HAP-1 (cell line): ENCODE results near the gene ERO1A.

Source experiments
- DNase-seq, 2 experiments: peaks; one replicate each; pipeline ENCODE4 v3.0.0-alpha.2; 2016 to 2020; ENCODE audit warnings: low spot score in 2 of 2
- H3K27me3 ChIP-seq: fragments of 250-450 bp; sonication (Bioruptor Pico); 2 replicates; pipeline ENCODE4 v1.5.1; 2020; ENCODE audit warnings: low read depth, mild to moderate bottlenecking, moderate library complexity
- H3K36me3 ChIP-seq: fragments of 250-450 bp; sonication (Bioruptor Pico); replicated peaks from 2 replicates; pipeline ENCODE4 v1.5.1; 2020; ENCODE audit warnings: mild to moderate bottlenecking
- H3K4me1 ChIP-seq: fragments of 250-450 bp; sonication (Bioruptor Pico); 2 replicates; pipeline ENCODE4 v1.5.1; 2020; ENCODE audit warnings: mild to moderate bottlenecking
- H3K4me3 ChIP-seq: fragments of 250-450 bp; sonication (Bioruptor Pico); 2 replicates; pipeline ENCODE4 v1.5.1; 2020; ENCODE audit warnings: mild to moderate bottlenecking, moderate library complexity
- H3K9me3 ChIP-seq: fragments of 250-450 bp; sonication (Bioruptor Pico); 2 replicates; pipeline ENCODE4 v1.5.1; 2020; ENCODE audit warnings: mild to moderate bottlenecking, moderate library complexity
- in situ Hi-C: fragments of 300-500 bp; cut with MboI; formaldehyde crosslinking; loops from 3 replicates; pipeline ENCODE4 v1.14.3; 2020; ENCODE audit warnings: low sequenced_read_pairs, inconsistent platforms, mixed read lengths

The ERO1A gene

DNA sequence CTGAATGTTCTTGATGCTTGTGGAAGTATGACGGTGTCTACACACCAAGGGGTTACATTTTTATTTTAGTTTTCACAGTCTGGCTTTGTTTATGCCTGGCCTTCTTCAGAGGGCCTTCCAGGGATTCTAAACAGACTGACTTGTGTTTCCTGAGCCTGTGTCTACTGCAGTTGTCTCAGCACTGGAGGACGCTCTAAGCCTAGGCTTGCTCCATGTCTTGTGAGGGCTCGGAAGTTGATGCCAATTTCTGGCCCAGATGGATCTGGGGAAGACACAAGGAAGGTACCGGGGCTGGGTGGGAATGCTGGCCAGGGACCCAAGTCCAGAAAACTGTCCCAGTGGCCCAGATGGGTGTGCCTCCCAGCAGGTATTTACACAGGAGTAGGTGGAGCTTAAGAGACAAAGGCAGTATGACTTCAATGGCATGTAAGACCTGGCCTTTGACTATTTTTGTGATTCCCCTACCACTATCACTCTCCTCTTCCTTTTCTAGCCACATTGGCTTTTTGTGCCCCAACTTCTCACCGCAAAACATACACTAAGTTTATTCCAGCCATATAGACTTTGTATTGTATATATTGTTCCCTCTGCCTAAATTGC is 85.8 kb downstream of the ERO1A start:
- H3K27me3 ChIP-seq: 0 out of 2 replicates have a peak, but pooled peaks cover 2% of the 10 kb centered on the region
- in situ Hi-C loops: no loop called here
- H3K36me3 ChIP-seq: no peaks in the 10 kb centered on the region
- no peak for DNase-seq
- H3K4me1 ChIP-seq: no peaks in the 10 kb centered on the region
- H3K9me3 ChIP-seq: 0 out of 2 replicates have a peak, but pooled peaks cover 2% of the 10 kb centered on the region
- H3K4me3 ChIP-seq: no peak overlapping the region

DNA sequence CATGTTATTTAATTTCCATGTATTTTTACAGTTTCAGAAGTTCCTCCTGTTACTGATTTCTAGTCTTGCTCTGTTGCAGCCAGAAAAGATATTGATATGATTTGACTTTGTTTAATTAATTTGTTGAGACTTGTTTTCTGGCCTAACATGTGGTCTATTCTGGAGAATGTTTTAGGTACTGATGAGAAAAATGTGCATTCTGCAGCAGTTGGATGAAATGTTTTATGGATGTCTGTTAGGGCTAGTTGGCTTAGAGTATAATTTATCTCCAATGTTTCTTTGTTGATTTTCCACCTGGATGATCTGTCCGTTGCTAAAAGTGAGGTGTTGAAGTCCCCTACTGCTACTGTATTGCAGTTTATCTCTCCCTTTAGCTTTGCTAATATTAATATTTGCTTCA is 88.3 kb downstream of the ERO1A start:
- Histone ChIP-seq H3K36me3 (no peaks in the 10 kb centered on the region), H3K4me3 (no peak overlapping the region), H3K4me1 (no peaks in the 10 kb centered on the region), H3K27me3 (0 out of 2 replicates have a peak, but pooled peaks cover 2% of the 10 kb centered on the region), H3K9me3 (0 out of 2 replicates have a peak, but pooled peaks cover 2% of the 10 kb centered on the region)
- no peak for DNase-seq
- in situ Hi-C loops: no loop called here

DNA sequence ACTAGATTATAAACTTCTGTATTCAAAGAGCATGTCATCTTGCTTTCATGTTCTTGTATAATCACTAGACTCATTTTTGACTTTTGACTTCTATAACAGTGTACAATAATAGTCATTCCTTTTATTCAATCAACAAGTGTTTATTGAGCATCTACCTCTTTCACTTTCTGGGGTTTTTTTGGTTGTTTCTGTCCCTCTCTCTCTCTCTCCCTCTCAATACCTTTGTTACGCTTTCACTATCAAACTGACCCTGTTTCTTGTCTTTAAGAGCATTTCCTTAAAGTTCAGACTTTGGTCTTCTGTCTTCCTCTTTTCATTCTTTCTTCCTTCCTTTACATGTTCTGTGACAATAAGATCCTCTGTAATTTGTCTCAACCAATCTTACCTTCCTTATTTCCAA is 93.2 kb downstream of the ERO1A start:
- in situ Hi-C loops: no loop called here
- H3K4me1 ChIP-seq: no peaks in the 10 kb centered on the region
- 0 out of 2 replicates have a peak, but pooled peaks cover 2% of the 10 kb centered on the region for H3K27me3 ChIP-seq
- H3K4me3 ChIP-seq: no peak overlapping the region
- H3K9me3 ChIP-seq: 0 out of 2 replicates have a peak, but pooled peaks cover 2% of the 10 kb centered on the region
- H3K36me3 ChIP-seq: no peaks in the 10 kb centered on the region
- no peak for DNase-seq

DNA sequence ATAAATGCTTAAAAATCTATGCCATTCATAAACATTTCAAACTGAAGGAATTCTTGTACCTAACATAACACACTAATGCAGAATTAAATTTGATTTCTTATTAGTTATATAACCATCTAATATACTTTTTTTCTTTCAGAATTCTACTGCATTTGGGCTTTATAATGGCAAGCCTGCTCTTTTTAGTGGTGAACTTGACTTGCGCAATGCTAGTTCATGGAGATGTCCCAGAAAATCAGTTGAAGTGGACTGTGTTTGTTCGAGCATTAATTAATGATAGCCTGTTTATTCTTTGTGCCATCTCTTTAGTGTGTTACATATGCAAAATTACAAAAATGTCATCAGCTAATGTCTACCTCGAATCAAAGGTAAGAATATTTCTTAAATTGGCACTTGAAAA is 95.4 kb downstream of the ERO1A start:
- Histone ChIP-seq H3K36me3 (no peaks in the 10 kb centered on the region), H3K9me3 (0 out of 2 replicates have a peak, but pooled peaks cover 2% of the 10 kb centered on the region), H3K4me3 (no peak overlapping the region), H3K4me1 (no peaks in the 10 kb centered on the region), H3K27me3 (no peaks in the 10 kb centered on the region)
- DNase-seq: no peak
- in situ Hi-C loops: no loop called here

DNA sequence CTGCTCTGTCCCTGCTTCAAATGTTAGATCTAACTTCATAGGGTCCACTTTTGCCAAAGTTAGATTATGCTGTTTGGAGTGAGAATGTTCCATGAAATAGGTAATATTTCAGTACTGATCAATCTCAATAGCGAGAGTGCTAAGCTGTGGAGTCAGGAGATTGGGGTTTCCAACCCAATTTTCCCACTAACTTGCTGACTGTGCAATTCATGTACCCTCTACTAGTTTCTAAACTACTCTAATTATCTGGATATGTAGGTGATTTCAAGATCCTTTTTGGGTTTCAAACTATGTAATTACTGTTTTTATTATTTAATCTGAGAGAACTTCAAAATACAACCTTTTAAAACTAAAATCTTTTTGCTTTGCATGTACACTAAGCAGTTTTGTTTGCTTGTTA is 96.8 kb downstream of the ERO1A start:
- Histone ChIP-seq H3K4me1 (no peaks in the 10 kb centered on the region), H3K4me3 (no peak overlapping the region), H3K9me3 (no peaks in the 10 kb centered on the region), H3K36me3 (no peaks in the 10 kb centered on the region), H3K27me3 (no peaks in the 10 kb centered on the region)
- in situ Hi-C loops: no loop called here
- DNase-seq: no peak

DNA sequence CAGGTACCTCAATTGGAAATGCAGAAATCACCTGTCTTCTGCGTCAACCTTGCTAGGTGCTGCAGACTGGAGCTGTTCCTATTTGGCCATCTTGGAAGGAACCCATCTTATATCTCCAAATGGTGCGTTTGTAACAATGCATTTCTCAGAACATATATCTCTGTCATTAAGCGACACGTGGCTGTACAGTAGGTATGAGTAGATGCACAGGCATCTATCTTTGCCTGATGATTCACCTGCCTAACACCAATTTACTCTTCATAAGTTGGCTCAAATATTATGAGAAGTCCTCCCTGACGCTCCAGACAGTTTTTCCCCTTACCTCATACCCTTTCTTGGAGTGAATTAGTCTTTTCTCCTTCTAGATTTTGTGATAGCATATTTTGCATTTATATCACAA is 98.5 kb downstream of the ERO1A start:
- no peaks in the 10 kb centered on the region for H3K4me1 ChIP-seq
- H3K9me3 ChIP-seq: no peaks in the 10 kb centered on the region; the same call in 1 of the 2 replicates
- H3K27me3 ChIP-seq: no peaks in the 10 kb centered on the region
- H3K36me3 ChIP-seq: no peaks in the 10 kb centered on the region
- H3K4me3 ChIP-seq: no peak overlapping the region
- in situ Hi-C loops: no loop called here
- DNase-seq: no peak

DNA sequence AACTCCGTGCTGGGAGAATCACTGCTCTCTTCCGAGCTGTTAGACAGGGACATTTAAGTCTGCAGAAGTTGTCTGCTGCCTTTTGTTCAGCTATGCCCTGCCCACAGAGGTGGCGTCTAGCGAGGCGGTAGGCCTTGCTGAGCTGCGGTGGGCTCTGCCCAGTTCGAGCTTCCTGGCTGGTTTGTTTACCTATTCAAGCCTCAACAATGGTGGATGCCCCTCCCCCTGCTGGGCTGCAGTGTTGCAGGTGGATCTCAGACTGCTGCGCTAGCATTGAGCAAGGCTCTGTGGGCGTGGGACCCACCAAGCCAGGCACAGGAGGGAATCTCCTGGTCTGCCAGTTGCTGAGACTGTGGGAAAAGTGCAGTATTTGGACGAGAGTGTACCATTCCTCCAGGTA is 99.0 kb downstream of the ERO1A start:
- Histone ChIP-seq H3K27me3 (no peaks in the 10 kb centered on the region), H3K36me3 (no peaks in the 10 kb centered on the region), H3K4me3 (no peak overlapping the region), H3K4me1 (no peaks in the 10 kb centered on the region), H3K9me3 (no peaks in the 10 kb centered on the region; the same call in 1 of the 2 replicates)
- in situ Hi-C loops: no loop called here
- no peak for DNase-seq

DNA sequence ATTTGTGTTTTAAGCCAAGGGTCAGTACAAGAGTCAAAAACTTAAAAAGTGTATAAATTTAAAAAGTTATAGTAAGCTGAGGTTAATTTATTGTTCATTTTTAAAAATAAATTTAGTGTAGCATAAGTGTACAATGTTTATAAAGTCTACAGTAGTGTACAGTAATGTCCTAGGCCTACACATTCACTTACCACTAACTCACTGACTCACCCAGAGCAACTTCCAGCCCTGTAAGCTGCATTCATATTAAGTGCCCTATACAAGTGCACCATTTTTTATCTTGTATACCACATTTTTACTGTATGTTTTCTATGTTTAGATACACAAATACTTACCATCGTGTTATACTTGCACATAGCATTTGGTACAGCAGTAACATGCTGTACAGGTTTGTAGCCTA is 105.0 kb downstream of the ERO1A start:
- in situ Hi-C loops: no loop called here

More for the DNA sequence above, 105.0 kb downstream of the ERO1A start:
- no peaks in the 10 kb centered on the region; the same call in 1 of the 2 replicates for H3K9me3 ChIP-seq
- DNase-seq: no peak
- no peaks in the 10 kb centered on the region for H3K36me3 ChIP-seq
- no peak overlapping the region for H3K4me3 ChIP-seq
- H3K27me3 ChIP-seq: no peaks in the 10 kb centered on the region
- no peaks in the 10 kb centered on the region for H3K4me1 ChIP-seq
